Activated naive CD4-positive, alpha-beta T cell (primary cell): Measurements from ENCODE around the gene VPS26B.
"Not testable (repeated sequence)": the region's sequence is repeated elsewhere in the genome, so short reads cannot be mapped to it uniquely, and the experiment has no call there.

ENCODE experiments used
- DNase-seq, 4 experiments: peaks; one replicate each; lab custom pipeline; 2025; lab: John Stamatoyannopoulos, UW

The VPS26B gene

DNA sequence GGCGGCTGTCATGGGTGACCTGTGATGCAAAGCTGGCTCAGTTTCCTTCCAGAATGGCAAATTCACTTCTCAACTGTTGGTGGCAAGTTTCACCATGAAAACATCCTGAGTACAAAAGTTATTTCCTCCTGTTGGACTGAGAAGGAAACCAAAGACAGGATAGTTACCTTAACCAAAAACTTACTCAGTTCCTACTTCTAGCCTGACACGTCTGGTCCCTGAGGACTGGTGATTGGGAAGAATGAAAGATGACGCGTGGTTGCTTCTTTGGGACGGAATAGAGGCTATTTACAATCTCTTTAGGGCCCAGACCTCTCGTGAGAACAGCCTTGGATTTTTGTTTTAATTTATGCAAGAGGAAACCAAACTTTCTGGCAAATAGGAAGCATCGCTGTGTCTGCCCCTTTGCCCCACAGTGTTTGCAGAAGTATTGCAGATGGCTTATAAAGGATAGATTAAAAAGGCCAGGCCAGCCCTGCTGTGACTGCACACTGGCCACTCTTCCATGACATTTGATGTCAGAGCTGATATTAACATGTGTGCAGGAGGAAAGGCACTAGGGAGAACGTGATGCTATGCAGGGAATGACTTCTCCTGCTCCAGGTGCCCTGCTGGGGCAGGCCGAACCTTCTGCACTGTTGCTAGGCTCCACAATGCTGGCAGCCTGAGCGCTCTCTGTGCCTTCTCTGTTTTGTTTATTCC, 7.6 kb downstream of the VPS26B start:
- DNase-seq = no peak

DNA sequence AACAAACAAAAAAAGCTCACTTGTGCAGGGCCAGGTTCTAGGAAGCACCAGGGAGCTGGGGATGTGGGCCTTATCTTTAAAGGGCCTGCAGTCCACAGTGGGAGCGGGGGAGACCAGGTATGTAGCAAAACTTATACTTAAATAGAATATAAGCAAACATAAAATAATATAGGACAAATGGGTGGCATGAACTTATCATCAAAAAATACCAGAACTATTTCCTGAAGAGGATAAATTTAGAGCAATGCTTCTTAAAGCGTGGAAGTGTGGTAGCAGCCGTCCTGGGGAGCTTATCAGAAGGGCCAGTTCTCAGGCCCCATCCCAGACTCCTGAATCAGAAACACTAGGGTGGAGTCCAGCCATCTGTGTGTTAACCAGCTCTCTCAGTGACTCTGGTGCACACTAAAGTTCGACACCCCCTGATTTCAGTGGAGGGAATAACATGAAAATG, 9.3 kb downstream of the VPS26B start:
- DNase-seq = no peak

DNA sequence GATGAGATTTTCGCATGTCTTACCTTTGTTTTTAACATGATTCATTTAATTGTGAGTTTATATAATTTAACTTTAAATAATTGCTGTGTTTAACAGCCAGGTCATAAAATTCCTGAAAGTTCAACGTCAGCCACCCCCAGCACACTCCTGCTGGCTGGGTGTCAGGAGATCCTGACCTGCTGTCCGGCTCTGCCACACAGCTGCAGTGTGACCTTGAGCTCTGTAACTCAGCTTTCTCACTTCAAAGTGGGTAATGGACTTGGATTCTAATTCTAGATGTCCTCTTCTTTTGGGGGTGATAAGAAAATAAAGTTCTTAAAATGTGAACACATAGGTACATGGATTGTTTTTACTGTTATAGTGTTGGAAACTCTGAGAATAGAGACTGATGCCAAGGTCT, 10.9 kb downstream of the VPS26B start:
- DNase-seq = no peak

DNA sequence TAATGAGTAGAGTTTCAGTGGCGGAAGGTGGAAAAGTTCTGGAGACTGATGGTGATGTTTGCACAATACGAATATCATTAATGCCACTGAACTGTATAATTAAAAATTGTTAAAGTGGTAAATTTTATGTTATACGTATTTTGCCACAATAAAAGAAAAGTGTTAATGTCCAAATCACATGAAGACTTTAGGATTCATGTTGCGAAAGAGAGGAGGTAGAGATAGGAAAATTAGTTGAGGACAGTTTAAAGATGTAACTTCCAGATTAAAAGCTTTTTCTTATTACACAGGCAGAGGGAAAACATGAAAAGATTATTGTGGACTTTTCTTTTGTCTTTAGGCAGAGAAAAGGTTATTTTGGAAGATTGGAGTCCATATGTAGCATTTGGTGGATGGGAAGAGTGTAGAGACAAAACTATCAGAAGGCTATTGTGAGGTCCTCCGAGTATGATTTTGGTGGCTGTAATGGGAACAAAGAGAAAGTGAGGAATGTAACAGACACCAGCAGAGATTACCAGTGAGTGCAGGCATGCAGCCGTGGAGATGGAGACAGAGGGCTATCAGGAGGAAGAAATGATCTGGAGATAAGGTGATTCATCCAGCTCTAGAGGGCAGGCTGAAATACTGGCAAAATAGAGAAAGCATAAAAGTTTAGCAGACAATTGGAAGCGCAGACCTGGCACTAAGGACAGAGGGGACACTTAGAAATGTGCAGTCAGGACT, 12.5 kb downstream of the VPS26B start:
- no peak for DNase-seq

DNA sequence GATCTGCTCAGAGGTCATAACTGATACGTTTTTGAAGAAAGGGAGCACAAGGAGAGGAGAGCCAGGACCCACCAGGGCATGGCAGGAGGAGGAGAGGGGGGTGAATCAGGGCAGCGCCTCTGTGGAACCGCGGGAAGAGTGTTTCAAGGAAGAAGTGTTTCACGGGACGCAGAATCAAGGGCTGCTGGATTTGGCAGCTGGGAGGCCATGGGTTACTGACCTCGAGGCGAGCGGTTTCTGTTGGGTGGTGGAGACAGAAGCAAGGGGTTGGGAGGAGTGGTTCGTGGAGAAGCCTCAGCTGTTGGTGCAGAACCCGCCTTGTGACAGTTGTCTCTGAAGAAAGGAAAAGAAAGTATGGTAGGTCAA, 13.1 kb downstream of the VPS26B start:
- DNase-seq = no peak

DNA sequence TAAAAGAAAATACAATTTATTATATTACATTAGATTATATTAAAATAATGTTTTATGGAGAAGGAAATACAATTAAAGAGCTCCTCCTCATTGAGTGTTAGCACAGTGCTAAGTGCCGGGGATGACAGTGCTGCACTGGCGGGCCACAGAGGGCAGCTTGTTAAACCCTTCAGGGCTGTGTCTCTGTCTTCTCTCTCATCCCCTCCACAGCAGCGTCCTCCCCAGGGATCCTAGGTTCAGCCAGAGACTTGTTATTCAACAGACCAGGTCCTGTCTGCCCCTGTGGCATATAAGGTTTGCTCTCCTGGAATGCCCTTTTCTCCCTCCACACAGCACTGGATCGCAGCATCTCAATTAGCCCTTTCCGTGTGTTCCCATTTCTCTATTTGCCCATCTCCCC, 14.5 kb downstream of the VPS26B start:
- DNase-seq = no peak

DNA sequence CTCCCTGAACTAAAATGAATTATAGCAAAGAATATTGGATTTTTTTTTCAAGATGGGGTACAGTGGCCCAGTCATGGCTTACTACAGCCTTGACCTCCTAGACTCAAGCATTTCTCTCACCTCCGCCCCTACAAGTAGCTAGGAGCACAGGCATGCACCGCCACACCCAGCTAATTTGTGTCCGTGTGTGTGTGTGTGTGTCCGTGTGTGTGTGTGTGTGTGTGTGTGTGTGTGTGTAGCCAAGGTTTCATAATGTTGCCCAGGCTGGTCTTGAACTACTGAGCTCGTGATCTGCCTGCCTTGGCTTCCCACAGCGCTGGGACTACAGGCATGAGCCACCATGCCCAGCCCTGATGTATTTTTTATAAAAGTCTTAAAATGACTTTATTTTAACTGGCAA, 16.1 kb downstream of the VPS26B start:
- no peak for DNase-seq

DNA sequence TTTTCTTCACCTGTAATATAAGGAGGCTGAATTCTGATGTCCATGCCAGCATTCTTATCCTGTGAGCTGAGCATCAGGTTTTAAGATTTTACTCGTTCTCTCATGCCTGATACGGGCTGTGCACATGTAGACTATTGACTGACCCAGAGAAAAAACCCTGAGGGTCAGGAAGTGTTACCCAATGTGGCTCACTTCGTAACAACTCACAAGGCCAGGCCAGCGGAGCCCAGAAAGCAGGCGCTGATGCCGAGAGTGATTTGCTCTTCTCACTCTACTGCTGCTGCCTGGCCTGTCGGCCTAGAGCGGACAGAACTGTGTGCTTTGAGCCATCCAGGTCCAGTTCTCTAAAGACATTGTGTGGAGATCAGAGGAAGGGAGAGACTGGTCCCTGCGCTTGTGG, 17.9 kb downstream of the VPS26B start:
- no peak for DNase-seq

DNA sequence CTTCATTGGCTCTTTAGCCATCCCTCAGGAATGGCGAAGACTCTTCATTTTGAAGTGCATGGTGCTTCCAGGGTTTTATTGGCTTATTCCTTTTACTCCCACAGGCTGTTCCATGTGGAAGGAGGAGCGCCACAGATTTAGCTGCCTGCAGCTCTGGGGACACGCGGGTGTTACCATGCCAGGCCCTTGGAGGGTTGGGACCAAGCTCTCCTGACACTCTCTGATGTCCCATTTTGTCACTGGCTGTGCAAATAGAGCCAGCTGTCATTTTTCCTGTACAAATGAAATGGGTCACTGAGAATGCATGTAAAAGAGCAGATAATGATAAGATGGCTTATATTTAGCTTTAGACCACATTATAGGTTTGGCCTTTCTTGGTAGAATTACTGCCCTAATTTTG, 19.4 kb downstream of the VPS26B start:
- no peak for DNase-seq

DNA sequence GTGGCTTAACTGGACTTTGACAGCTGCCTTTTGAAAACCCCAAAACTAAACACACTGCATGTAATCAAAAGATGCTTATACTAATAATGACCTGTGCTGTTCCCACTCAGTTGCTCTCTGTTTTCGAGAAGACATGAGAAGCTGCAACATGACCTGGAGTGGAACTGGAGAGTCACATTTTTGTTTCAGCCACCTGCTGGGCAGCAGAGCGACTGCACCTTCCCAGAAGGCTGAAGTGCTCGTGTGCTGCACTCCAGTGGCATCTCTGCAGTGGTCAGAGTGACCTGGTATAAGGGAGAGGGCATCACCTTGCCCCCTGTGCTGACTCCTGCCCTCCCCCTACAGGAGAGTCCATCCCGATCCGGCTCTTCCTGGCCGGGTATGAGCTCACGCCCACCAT, 20.1 kb downstream of the VPS26B start:
- DNase-seq = no peak

DNA sequence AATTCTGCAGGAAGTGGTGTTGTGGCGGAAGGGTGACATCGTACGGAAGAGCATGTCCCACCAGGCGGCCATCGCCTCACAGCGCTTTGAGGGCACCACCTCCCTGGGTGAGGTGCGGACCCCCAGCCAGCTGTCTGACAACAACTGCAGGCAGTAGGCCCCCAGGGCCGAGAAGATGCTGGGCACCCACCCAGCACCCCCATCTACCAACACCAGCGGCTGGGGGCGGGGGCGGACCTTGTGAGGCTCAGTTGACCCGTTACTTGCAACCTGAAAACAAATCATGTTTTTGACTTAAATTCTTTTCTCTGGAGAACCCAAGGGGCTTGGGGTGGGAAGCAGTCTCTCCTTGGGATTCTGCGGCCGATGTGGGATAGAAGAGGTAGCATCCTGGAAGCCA, 21.0 kb downstream of the VPS26B start:
- DNase-seq = no peak

DNA sequence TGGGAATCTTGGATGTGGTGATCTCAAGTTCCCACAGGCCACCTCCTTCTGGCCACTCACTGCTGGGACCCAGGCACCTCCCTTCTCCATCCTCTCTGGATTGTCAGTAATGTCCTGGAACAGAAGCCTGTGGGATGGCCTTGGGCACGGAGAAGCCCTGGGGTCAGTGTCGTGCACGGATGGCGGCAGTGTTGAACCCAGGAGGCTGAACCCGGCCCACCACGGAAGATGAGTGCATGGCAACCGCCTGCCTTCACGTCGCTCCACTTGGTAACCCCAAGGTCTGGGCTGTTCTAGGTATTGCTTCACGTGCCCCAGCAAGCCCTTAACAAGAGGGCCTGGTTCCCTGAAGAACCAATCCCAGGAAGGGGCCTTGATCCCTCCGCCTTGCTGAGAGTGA, 21.6 kb downstream of the VPS26B start:
- DNase-seq = no peak

DNA sequence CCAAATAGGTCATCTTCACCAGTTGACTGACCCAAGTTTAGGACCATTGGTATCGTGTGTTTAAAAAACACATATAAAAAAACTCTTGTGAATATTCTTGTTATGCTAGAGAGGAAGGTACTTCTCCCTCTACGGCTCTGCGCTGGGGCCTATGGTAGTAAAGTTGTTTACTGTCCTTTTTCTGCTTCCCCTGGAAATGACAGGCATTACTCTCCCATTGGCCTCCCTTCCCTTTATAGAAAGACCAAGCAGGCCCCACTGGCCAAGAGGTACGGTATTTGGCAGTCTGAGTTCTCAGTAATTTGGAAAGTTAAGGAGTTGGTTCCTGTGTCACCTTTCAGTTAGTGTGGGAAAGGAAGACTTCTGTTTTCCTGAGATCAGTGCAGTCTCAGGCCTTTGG, 22.2 kb downstream of the VPS26B start:
- no peak for DNase-seq

DNA sequence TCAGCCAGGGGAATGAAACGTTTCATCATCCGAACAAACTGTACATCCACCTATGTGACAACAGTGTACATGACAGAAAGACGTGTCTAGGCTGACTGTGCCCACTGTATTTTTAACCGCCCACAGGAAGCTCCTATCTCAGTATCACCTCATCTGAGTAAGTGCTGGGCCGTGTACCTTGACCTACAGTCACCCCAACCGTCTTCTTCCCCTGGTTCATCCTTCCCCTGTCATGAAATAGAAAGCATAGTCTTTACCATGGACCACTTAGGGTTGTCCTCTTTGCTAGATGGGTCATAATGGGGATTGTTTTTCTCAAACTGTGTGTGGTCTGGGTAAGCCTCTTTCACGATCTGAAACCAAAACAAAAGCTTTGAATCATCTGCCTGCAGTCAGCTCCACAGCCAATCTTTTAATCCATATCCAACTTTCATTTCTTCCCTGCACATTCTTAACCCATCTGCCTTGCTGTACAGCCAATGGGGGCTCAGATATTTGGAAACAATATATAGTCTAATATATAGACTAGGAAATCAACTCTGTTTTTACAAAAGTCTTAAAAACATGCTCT, 24.5 kb downstream of the VPS26B start:
- no peak for DNase-seq

DNA sequence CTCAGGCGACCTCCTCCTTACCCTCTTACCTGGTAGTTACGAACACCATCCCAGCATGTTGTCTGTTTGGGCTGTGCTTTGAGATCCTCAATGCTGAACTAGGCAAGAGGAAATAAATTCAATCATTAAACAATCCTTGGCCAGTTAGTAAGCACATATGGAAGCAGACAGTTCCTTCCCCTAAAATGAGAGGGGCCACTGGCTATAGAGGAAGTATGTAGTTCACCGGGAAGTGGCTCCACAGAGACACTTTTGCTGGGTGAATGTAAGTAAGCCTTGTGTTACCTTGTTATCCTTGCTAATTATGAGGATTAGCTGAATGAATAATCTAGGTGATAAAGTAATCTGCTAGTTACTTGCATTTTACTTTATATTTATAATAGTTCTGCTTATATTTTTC, 25.8 kb downstream of the VPS26B start:
- DNase-seq = no peak

DNA sequence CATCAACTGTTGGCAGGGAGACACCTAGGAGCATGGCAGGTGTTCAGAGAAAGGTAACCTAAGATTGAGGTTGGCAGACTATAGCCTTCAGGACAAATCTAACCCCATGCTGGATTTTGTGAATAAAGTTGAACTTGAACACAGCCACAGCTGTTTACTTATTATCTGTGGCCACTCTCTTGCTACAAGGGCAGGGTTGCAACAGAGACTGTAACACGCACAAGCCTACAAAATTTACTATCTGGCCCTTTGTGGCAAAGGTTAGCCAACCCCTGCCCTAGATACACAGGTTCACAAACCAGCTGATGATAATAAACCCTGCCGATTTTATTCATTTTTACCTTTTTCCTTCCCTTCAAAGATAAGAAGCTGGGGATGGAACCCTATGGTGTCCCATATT, 26.2 kb downstream of the VPS26B start:
- no peak for DNase-seq

DNA sequence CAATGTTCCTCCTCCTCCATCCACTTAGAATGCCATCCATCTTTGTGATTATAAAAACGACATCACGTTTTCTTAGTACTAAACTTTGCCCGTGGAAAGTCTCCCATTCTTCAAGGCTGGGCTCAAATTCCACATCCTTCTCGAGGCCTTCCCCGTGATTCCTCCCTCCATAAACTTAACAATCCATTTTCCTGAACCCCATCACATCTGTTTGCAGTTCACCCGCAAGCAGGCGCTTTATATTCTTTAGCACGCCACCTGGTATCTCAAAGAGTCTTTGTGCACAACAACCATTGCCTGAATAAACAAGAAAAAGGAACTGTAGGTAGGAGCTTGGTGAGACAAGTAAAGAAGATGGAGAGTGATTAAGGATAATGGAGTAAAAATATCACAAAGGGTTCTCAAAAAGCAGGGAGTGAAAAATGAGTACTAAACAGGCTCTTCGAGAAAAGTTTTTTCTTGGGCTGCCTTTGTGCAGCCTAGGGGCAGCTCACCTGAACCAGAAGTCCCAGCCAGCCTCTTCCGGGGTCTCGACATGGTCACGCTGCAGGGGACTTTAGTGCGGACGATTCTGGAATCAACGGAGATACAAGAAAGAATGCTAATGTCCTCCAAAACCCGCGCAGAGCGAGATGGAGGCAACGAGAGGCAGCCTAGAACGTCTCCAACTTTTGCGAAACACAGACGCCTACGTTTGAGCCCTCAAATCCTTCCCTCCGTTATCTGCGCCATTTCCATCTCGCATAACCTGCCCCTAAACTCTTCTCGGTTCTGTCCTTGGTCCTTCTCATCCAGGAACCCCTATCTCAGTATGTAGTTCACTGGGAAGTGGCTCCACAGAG, 28.1 kb downstream of the VPS26B start:
- DNase-seq = no peak

DNA sequence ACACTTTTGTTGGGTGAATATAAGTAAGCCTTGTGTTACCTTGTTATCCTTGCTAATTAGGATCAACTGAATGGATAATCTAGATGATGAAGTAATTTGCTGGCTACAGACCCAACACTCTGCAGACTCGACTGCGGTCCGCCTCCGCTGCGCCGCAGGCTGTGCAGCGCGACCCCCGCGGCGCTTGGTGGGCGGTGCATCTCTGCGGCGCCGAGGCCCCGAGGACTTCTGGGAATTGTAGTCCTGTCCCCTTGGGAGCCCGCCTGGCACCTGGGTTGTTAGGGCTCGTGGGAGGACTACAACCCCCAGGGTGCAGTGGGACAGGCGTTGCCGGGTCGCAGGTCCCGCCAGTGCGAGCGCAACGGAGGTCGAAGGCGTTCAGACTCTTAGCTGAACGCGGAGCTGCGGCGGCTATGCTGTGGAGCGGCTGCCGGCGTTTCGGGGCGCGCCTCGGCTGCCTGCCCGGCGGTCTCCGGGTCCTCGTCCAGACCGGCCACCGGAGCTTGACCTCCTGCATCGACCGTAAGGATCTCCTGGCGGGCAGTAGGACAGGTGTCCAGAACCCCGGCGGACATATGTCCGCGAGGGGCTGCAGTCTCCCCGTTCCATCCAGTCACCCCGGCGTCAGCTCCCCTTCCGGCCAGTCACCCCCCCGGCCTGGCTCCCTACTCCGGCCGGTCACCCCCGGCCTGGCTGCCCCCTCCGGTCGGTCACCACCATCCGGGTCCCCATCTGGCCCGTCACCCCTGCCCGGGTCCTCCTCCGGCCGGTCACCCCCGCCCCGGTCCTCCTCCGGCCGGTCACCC, 28.9 kb downstream of the VPS26B start, which contains the start of the genes ACAD8 and THYN1:
Gene ACAD8, plus strand, starts transcription at position 381 of the 806 bp plus-strand sequence. Its CDS starts 33 bp downstream, at position 414.
Gene THYN1, minus strand, starts transcription at position 165 of the 806 bp plus-strand sequence. CDS start 470 bp downstream, outside the sequence.
- DNase-seq = peak; percentile 81 to 94 (median 90)

DNA sequence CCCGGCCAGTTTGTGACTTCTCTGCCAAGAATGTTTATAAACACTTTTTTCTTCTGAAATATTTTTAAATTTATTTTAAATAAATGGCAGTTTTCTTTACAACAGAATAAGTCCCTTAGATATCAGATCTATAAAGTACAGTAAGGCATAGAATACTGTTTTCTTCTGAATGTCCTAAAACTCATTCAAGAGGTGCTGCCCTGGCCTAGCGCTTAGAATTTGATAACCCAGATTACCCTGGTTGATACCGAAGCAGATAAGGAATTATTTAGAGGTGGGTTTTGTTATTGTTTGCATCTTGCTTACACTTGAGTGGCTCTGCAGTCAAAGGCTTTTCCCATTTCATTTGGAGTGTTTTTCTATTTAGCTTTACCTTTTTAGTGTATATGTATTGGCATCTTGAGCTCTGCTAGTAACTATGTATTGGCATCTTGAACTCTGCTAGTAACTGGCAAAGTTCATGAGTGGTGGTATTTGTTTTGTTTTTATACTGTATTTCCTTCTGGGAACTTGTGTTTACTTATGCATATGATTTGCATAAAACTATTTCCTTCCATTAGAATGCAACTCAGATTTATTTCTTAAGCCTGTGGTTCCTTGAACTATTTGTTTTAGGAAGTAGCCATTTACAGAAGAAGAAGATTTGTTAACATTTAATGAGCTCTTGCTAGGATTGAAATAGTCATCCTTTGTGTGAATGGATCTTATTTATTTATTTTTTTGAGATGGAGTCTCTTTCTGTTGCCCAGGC, 30.1 kb downstream of the VPS26B start:
- DNase-seq = no peak

DNA sequence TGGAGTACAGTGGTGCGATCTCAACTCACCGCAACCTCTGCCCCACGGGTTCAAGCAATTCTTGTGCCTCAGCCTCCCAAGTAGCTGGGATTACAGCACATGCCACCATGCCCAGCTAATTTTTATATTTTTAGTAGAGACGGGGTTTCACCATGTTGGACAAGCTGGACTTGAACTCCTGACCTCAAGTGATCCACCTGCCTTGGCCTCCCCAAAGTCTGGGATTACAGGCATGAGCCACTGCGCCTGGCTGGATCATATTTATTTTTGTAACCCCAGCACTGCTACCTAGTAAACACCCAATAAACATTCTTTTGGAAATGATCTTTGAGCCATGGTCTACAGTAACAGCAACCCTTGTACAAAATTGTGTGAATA, 30.7 kb downstream of the VPS26B start:
- not testable (repeated sequence) for DNase-seq

DNA sequence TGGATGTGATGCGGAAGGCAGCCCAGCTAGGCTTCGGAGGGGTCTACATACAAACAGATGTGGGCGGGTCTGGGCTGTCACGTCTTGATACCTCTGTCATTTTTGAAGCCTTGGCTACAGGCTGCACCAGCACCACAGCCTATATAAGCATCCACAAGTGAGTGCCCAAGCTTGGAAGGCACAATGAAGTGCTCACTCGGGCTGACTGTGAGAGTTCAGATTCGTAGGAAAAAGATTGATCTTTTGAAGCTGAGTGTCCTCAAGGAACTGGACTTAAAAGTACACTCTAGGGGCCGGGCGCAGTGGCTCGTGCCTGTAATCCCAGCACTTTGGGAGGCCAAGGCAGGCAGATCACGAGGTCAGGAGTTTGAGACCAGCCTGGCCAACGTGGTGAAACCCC, 32.6 kb downstream of the VPS26B start:
- no peak for DNase-seq
